Gastroesophageal sphincter (tissue), 4 donors: ENCODE data around the gene TMEM229B. TPM values are rescaled to one million over a fixed set of nuclear protein-coding genes. Genes with fewer than 3 reads are reported as not detected.

Experiments
- ATAC-seq: fragments of 150-250 bp; one replicate; pipeline ENCODE4 v1.9.1; 2016; ENCODE audit warnings: mild to moderate bottlenecking, moderate library complexity
- H3K27ac ChIP-seq, 4 donors: fragments of 200-600 bp; sonication (generic) in 3 of 4; 1 replicate in 3 of 4; 2 replicates in 1 of 4; pipeline ENCODE4 v1.5.1; 2016 to 2019
- H3K27me3 ChIP-seq: fragments of 200-600 bp; sonication (generic); one replicate; pipeline ENCODE4 v1.5.1; 2019
- H3K36me3 ChIP-seq, 2 donors: fragments of 200-600 bp; sonication (generic); one replicate each; pipeline ENCODE4 v1.5.1; 2019; ENCODE audit warnings: control low read depth in 1 of 2
- H3K4me1 ChIP-seq, 3 donors: fragments of 200-600 bp; sonication (generic); 1 replicate in 2 of 3; 2 replicates in 1 of 3; pipeline ENCODE4 v1.5.1; 2016 to 2019; ENCODE audit warnings: control low read depth in 2 of 3
- H3K4me3 ChIP-seq, 2 donors: fragments of 200-600 bp; sonication (generic); one replicate each; pipeline ENCODE4 v1.5.1; 2019; ENCODE audit warnings: mild to moderate bottlenecking in 1 of 2, moderate library complexity in 1 of 2
- H3K9me3 ChIP-seq, 3 donors: fragments of 200-600 bp; sonication (generic); one replicate each; pipeline ENCODE4 v1.5.1; 2017 to 2019; ENCODE audit warnings: control low read depth in 2 of 3
- CTCF ChIP-seq, 4 experiments: fragments of 200-600 bp in 2 of 4; fragments of 450-650 bp in 2 of 4; sonication (generic) in 1 of 4; IDR thresholded peaks; one replicate each; pipeline ENCODE4 v1.5.1; 2017 to 2019; ENCODE audit warnings: antibody characterized with exemption in 4 of 4, mild to moderate bottlenecking in 2 of 4, moderate library complexity in 2 of 4
- EP300 ChIP-seq: sonication (generic); formaldehyde crosslinking; IDR thresholded peaks from one replicate; pipeline ENCODE4 v1.6.1; 2017; ENCODE audit warnings: antibody characterized with exemption, mild to moderate bottlenecking
- POLR2A ChIP-seq, 2 donors: fragments of 450-650 bp; IDR thresholded peaks; one replicate each; pipeline ENCODE4 v1.6.1; 2017; ENCODE audit warnings: antibody characterized with exemption in 2 of 2, mild to moderate bottlenecking in 2 of 2, moderate library complexity in 1 of 2
- POLR2AphosphoS5 ChIP-seq: sonication (generic); formaldehyde crosslinking; IDR thresholded peaks from one replicate; pipeline ENCODE4 v1.6.1; 2017; ENCODE audit warnings: antibody characterized with exemption
- WGBS, 2 donors: methylation state at CpG; one replicate each; pipeline ENCODE4 v1.1.5; 2018; ENCODE audit warnings: low coverage in 1 of 2; 5-methylcytosine and 5-hydroxymethylcytosine counted together
- total RNA-seq, 4 donors: library from RNA; depleted of rRNA; stranded (reverse); fragments of >200 nt; gene quantifications; one replicate each; pipeline ENCODE4 v1.1.0, GENCODE V29; 2016

Gene TMEM229B
- total RNA-seq, 4 donors from 2014 or later: 0.94 to 3.9 (median 2.5) TPM

- no peak for ATAC-seq
- Histone ChIP-seq H3K4me1 (no peaks in the 10 kb centered on the region), H3K4me3 (no peak overlapping the region), H3K9me3 (no peaks in the 10 kb centered on the region), H3K27ac (no peak overlapping the region), H3K27me3 (no peaks in the 10 kb centered on the region), H3K36me3 (peaks cover 0 to 10% of the 10 kb centered on the region in 2 donors)
- TF ChIP-seq POLR2AphosphoS5: no peak
- TF ChIP-seq POLR2A (IDR thresholded peaks at IDR 0.05): no peak
- no peak for TF ChIP-seq EP300
- TF ChIP-seq CTCF (IDR thresholded peaks at IDR 0.05): no peak
- WGBS, 2 donors: no CpG with 5 or more reads among the region's 52 CpGs
Measured at GRCh38 chr14:67473290-67474082, 15.0 kb downstream of the TMEM229B start.

GRCh38 chr14:67472726-67473125 lies 15.8 kb downstream of the TMEM229B start:
- no peaks in the 10 kb centered on the region for H3K27me3 ChIP-seq
- no peaks in the 10 kb centered on the region for H3K4me1 ChIP-seq
- no peak overlapping the region for H3K4me3 ChIP-seq
- no peak for ATAC-seq
- H3K27ac ChIP-seq: no peak overlapping the region
- H3K9me3 ChIP-seq: no peaks in the 10 kb centered on the region
- TF ChIP-seq CTCF (IDR thresholded peaks at IDR 0.05): no peak
- TF ChIP-seq POLR2AphosphoS5: no peak
- TF ChIP-seq EP300: no peak
- TF ChIP-seq POLR2A (IDR thresholded peaks at IDR 0.05): no peak
- 86% methylated on average over 4 of the region's 10 CpGs; no CpG with 5 or more reads in 1 of the 2 donors for WGBS, 2 donors
- peaks cover 0 to 10% of the 10 kb centered on the region in 2 donors for H3K36me3 ChIP-seq

GRCh38 chr14:67469954-67470353 lies 18.6 kb downstream of the TMEM229B start:
- H3K27ac ChIP-seq: no peak overlapping the region
- no peaks in the 10 kb centered on the region for H3K4me1 ChIP-seq
- no peak for ATAC-seq
- H3K27me3 ChIP-seq: no peaks in the 10 kb centered on the region
- H3K9me3 ChIP-seq: no peaks in the 10 kb centered on the region
- H3K36me3 ChIP-seq: peaks cover 0 to 10% of the 10 kb centered on the region in 2 donors
- WGBS, 2 donors: 83% methylated on average over 2 of the region's 3 CpGs; no CpG with 5 or more reads in 1 of the 2 donors
- H3K4me3 ChIP-seq: no peak overlapping the region
- TF ChIP-seq CTCF (IDR thresholded peaks at IDR 0.05) (no peak), POLR2AphosphoS5 (no peak), EP300 (no peak), POLR2A (IDR thresholded peaks at IDR 0.05) (no peak)

GRCh38 chr14:67468378-67468730 lies 20.2 kb downstream of the TMEM229B start:
- no peaks in the 10 kb centered on the region for H3K27me3 ChIP-seq
- no peak for TF ChIP-seq POLR2A (IDR thresholded peaks at IDR 0.05)
- no peak for TF ChIP-seq EP300
- no peak for TF ChIP-seq CTCF (IDR thresholded peaks at IDR 0.05)
- no peak for TF ChIP-seq POLR2AphosphoS5
- H3K36me3 ChIP-seq: peaks cover 0 to 5% of the 10 kb centered on the region in 2 donors
- no peak for ATAC-seq
- H3K9me3 ChIP-seq: no peaks in the 10 kb centered on the region
- no peak overlapping the region for H3K4me3 ChIP-seq
- WGBS, 2 donors: 33% methylated on average over 1 of the region's 6 CpGs; no CpG with 5 or more reads in 1 of the 2 donors
- no peaks in the 10 kb centered on the region for H3K4me1 ChIP-seq
- no peak overlapping the region for H3K27ac ChIP-seq

GRCh38 chr14:67467134-67467533 lies 21.4 kb downstream of the TMEM229B start:
- Histone ChIP-seq H3K4me1 (no peaks in the 10 kb centered on the region), H3K9me3 (no peaks in the 10 kb centered on the region), H3K27ac (no peak overlapping the region), H3K4me3 (no peak overlapping the region), H3K36me3 (no peaks in the 10 kb centered on the region), H3K27me3 (no peaks in the 10 kb centered on the region)
- ATAC-seq: no peak
- WGBS, 2 donors: 40 to 75% methylated on average over 1 of the region's 1 CpG
- TF ChIP-seq POLR2AphosphoS5 (no peak), POLR2A (IDR thresholded peaks at IDR 0.05) (no peak), CTCF (IDR thresholded peaks at IDR 0.05) (no peak)
